Activated CD8-positive, alpha-beta T cell treated with anti-CD3 and anti-CD28 coated beads for 36 hours (primary cell): ENCODE data around the gene SLC7A5. TPM values are rescaled to one million over a fixed set of nuclear protein-coding genes. Genes with fewer than 3 reads are reported as not detected.

ENCODE experiments used
- ATAC-seq: fragments of 200-7000 bp; cut with Tn5 transposase; one replicate; pipeline ENCODE4 v1.10.0; 2021; ENCODE audit warnings: mild to moderate bottlenecking, moderate library complexity
- CTCF ChIA-PET: fragments of 350-600 bp; sonication (Branson Sonifier 250); formaldehyde crosslinking; loops from one replicate; lab custom pipeline; 2021; ENCODE audit warnings: antibody characterized with exemption; lab: Charles Lee
- POLR2A ChIA-PET: fragments of 350-600 bp; sonication (Branson Sonifier 250); formaldehyde crosslinking; loops from one replicate; lab custom pipeline; 2021; ENCODE audit warnings: antibody characterized with exemption; lab: Charles Lee
- DNase-seq: peaks from one replicate; pipeline ENCODE4 v3.0.0-alpha.2; 2020
- H3K27ac Mint-ChIP-seq: one replicate; pipeline ENCODE4 v1.8.0; 2021; ENCODE audit warnings: mild to moderate bottlenecking, mixed read lengths
- H3K27me3 Mint-ChIP-seq: one replicate; pipeline ENCODE4 v1.8.0; 2021; ENCODE audit warnings: mixed read lengths
- H3K36me3 Mint-ChIP-seq: one replicate; pipeline ENCODE4 v1.8.0; 2021; ENCODE audit warnings: low read depth, mixed read lengths
- H3K4me1 Mint-ChIP-seq: one replicate; pipeline ENCODE4 v1.8.0; 2021; ENCODE audit warnings: low read depth, mixed read lengths
- H3K4me3 Mint-ChIP-seq: one replicate; pipeline ENCODE4 v1.8.0; 2021; ENCODE audit warnings: mild to moderate bottlenecking, moderate library complexity, mixed read lengths
- H3K9me3 Mint-ChIP-seq: one replicate; pipeline ENCODE4 v1.8.0; 2021; ENCODE audit warnings: mixed read lengths
- CTCF ChIP-seq: fragments of 200-600 bp; IDR thresholded peaks from one replicate; pipeline ENCODE4 v1.8.0; 2022; ENCODE audit warnings: antibody characterized with exemption, mild to moderate bottlenecking
- intact Hi-C: fragments of 100-400 bp; cut with micrococcal nuclease; formaldehyde crosslinking; loops from one replicate; pipeline ENCODE4 v1.10.0; 2022
- microRNA-seq: library from miRNA; unstranded; fragments of <30 nt; microRNA quantifications from one replicate; pipeline ENCODE4 v1.2.0, GENCODE V29; 2022; ENCODE audit warnings: borderline microRNAs expressed, borderline replicate concordance
- total RNA-seq, 2 experiments: library from RNA; stranded (reverse); gene quantifications; one replicate each; pipeline ENCODE4 v1.2.3, GENCODE V29; 2021

Gene SLC7A5
- total RNA-seq, 2 experiments from 2014 or later: 230 to 236 TPM

- ATAC-seq (no peak), DNase-seq (no peak)
- no peaks in the 10 kb centered on the region for H3K9me3 Mint-ChIP-seq
- H3K27ac Mint-ChIP-seq: no peak overlapping the region
- peaks cover 2% of the 10 kb centered on the region for H3K36me3 Mint-ChIP-seq
- intact Hi-C loops: no loop called here
- H3K4me1 Mint-ChIP-seq: peaks cover 34% of the 10 kb centered on the region
- H3K27me3 Mint-ChIP-seq: no peaks in the 10 kb centered on the region
- H3K4me3 Mint-ChIP-seq: no peak overlapping the region
- ChIA-PET POLR2A (interaction anchor here (0.6 to 4.5 kb wide), 3 partner anchors 24 to 184 kb away, joined by 3 to 106 read pairs (median 40); partner anchors contain the start of gene SLC7A5), CTCF (interaction anchor here (2.8 to 4.2 kb wide), 6 partner anchors 10 to 124 kb away, joined by 8 to 305 read pairs (median 52); partner anchors contain the start of gene SLC7A5)
- no peak for TF ChIP-seq CTCF
Measured at GRCh38 chr16:87782033-87782432, 87.3 kb downstream of the SLC7A5 start.

GRCh38 chr16:87780385-87780989, 88.8 kb downstream of the SLC7A5 start:
- Mint-ChIP-seq H3K4me1 (peaks cover 36% of the 10 kb centered on the region), H3K27ac (peak overlapping the region; percentile 99), H3K27me3 (no peaks in the 10 kb centered on the region), H3K9me3 (no peaks in the 10 kb centered on the region), H3K4me3 (peak overlapping the region; percentile 58), H3K36me3 (peaks cover 2% of the 10 kb centered on the region)
- ATAC-seq (peak; percentile 21), DNase-seq (peak; percentile 77)
- intact Hi-C loops: no loop called here
- ChIA-PET CTCF (interaction anchor here (2.8 to 4.2 kb wide), 8 partner anchors 12 to 125 kb away, joined by 8 to 305 read pairs (median 48); partner anchors contain the start of genes KLHDC4 and SLC7A5), POLR2A (interaction anchor here (0.8 to 4.5 kb wide), 17 partner anchors 9 to 176 kb away, joined by 3 to 106 read pairs (median 8); partner anchors contain the start of genes KLHDC4 and SLC7A5)
- TF ChIP-seq CTCF: no peak

Small RNAs within 50 kb of the gene (microRNA-seq; reads per million reads assigned to microRNA genes)
- gene MIR6775: not detected

Other genes with a start within 250 kb of the SLC7A5 start
- 10 to 100 TPM; 80.8 to 81.7 TPM for gene KLHDC4, start 103.5 kb downstream of the SLC7A5 start, total RNA-seq
- not detected for gene CA5A, start 67.0 kb upstream of the SLC7A5 start, total RNA-seq
- gene BANP, start 81.9 kb upstream of the SLC7A5 start, total RNA-seq: 10 to 100 TPM; 32.1 to 36.1 TPM